ENCODE measurements around the gene HTRA3.

GRCh38 chr4:8250637-8251036, 18.9 kb upstream of the HTRA3 start:
- no peak for TF ChIP-seq POLR2AphosphoS5 (IDR thresholded peaks at IDR 0.05)
- TF ChIP-seq CTCF (IDR thresholded peaks at IDR 0.05): no peak
- no peak for TF ChIP-seq POLR2A (IDR thresholded peaks at IDR 0.05; ENCODE audit: low read depth)
- no peak for TF ChIP-seq EP300 (IDR thresholded peaks at IDR 0.05)

All from esophagus muscularis mucosa (tissue), 4 donors.